ENCODE measurements around the gene SGTB. TPM values are rescaled to one million over a fixed set of nuclear protein-coding genes. Genes with fewer than 3 reads are reported as not detected.

SGTB gene
- total RNA-seq, 1 experiment from 2014 or later = 19.1 TPM

DNA sequence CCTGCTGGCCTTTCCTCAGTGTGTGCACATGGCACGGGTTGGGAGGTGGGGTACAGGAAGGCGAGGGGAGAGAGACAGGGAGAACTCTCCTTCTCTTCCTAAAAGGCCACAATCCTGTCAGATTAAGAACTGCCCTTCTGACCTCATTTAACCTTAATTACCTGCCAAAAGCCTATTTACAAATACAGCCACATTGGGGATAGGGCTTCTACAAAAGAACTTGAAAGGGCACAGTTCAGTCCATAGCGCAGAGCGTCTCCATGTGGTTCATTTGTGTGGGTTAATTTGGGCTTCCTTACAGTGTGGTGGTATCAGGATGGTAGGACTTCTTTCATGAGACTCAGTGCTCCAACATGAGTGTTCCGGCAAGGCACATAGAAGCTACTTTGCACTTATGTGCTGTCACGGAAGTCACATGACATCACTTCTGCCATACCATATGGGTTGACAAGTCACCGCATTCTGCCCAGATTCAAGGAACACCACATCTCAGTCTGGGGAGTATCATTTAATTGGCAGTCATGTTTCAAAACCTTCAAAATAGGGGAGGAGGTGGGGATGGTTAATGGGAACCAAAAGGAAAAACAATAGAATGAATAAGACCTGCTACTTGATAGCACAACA lies 46.9 kb upstream of the SGTB start:
- CTCF ChIA-PET = no interaction called here
- intact Hi-C loops (cut with micrococcal nuclease; ENCODE audit: unreplicated experiment) = no loop called here

DNA sequence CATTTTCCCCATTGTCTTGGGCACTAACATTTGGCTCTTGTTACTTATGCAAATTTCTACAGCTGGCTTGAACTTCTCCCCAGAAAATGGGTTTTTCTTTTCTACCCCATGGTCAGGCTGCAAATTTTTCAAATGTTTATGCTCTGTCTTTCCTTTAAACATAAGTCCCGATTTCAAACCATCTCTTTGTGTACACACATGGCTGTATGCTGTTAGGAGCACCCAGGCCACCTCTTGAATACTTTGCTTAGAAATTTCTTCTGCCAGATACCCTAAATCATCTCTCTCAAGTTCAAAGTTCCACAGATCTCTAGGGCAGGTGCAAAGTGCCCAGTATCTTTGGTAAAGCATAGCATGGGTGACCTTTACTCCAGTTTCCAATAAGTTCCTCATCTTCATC lies 45.7 kb upstream of the SGTB start:
- POLR2A ChIA-PET (ENCODE audit: low non-redundant PET) = no interaction called here
- no TSS peak for BruUV-seq (replicated peaks)
- H3K9me3 ChIP-seq (ENCODE audit: low read depth, low read length, poor library complexity, severe bottlenecking) = no peaks in the 10 kb centered on the region
- DNase-seq (ENCODE audit: low spot score) = no peak
- CTCF ChIA-PET = no interaction called here
- no peaks in the 10 kb centered on the region for H3K27me3 ChIP-seq (replicated peaks; ENCODE audit: insufficient read depth, low read depth, low read length, poor library complexity)
- TF ChIP-seq EZH2 (IDR thresholded peaks at IDR 0.05; ENCODE audit: borderline replicate concordance, low read depth, low read length, poor library complexity, severe bottlenecking) = no peak
- TF ChIP-seq, protein P1, sequence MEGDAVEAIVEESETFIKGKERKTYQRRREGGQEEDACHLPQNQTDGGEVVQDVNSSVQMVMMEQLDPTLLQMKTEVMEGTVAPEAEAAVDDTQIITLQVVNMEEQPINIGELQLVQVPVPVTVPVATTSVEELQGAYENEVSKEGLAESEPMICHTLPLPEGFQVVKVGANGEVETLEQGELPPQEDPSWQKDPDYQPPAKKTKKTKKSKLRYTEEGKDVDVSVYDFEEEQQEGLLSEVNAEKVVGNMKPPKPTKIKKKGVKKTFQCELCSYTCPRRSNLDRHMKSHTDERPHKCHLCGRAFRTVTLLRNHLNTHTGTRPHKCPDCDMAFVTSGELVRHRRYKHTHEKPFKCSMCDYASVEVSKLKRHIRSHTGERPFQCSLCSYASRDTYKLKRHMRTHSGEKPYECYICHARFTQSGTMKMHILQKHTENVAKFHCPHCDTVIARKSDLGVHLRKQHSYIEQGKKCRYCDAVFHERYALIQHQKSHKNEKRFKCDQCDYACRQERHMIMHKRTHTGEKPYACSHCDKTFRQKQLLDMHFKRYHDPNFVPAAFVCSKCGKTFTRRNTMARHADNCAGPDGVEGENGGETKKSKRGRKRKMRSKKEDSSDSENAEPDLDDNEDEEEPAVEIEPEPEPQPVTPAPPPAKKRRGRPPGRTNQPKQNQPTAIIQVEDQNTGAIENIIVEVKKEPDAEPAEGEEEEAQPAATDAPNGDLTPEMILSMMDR (conservative IDR thresholded peaks at IDR 0.05; ENCODE audit: low read depth, low read length) = no peak
- H3K4me3 ChIP-seq (ENCODE audit: low read depth, low read length, poor library complexity, severe bottlenecking) = no peak overlapping the region
- no peak overlapping the region for H3K27ac ChIP-seq (ENCODE audit: low read depth, low read length, poor library complexity, severe bottlenecking)
- peaks cover 15% of the 10 kb centered on the region for H3K36me3 ChIP-seq (ENCODE audit: insufficient read depth, low read length, poor library complexity, severe bottlenecking)
- H3K4me1 ChIP-seq (ENCODE audit: insufficient read depth, low read length, poor library complexity, severe bottlenecking) = no peaks in the 10 kb centered on the region
- intact Hi-C loops (cut with micrococcal nuclease; ENCODE audit: unreplicated experiment) = no loop called here

More for the DNA sequence above, 46.9 kb upstream of the SGTB start:
- H3K9me3 ChIP-seq (ENCODE audit: low read depth, low read length, poor library complexity, severe bottlenecking) = no peaks in the 10 kb centered on the region
- POLR2A ChIA-PET (ENCODE audit: low non-redundant PET) = no interaction called here
- BruUV-seq (replicated peaks) = no TSS peak
- no peak overlapping the region for H3K27ac ChIP-seq (ENCODE audit: low read depth, low read length, poor library complexity, severe bottlenecking)
- peaks cover under 1% of the 10 kb centered on the region for H3K4me1 ChIP-seq (ENCODE audit: insufficient read depth, low read length, poor library complexity, severe bottlenecking)
- TF ChIP-seq, protein P1 (conservative IDR thresholded peaks at IDR 0.05; ENCODE audit: low read depth, low read length) = no peak
- no peak for TF ChIP-seq EZH2 (IDR thresholded peaks at IDR 0.05; ENCODE audit: borderline replicate concordance, low read depth, low read length, poor library complexity, severe bottlenecking)
- peaks cover 15% of the 10 kb centered on the region for H3K36me3 ChIP-seq (ENCODE audit: insufficient read depth, low read length, poor library complexity, severe bottlenecking)
- DNase-seq (ENCODE audit: low spot score) = no peak
- H3K4me3 ChIP-seq (ENCODE audit: low read depth, low read length, poor library complexity, severe bottlenecking) = no peak overlapping the region
- H3K27me3 ChIP-seq (replicated peaks; ENCODE audit: insufficient read depth, low read depth, low read length, poor library complexity) = no peaks in the 10 kb centered on the region

- ChIA-PET POLR2A (ENCODE audit: low non-redundant PET) (no interaction called here), CTCF (no interaction called here)
- no TSS peak for BruUV-seq (replicated peaks)
- Histone ChIP-seq H3K27me3 (replicated peaks; ENCODE audit: insufficient read depth, low read depth, low read length, poor library complexity) (no peaks in the 10 kb centered on the region), H3K27ac (ENCODE audit: low read depth, low read length, poor library complexity, severe bottlenecking) (no peak overlapping the region), H3K36me3 (ENCODE audit: insufficient read depth, low read length, poor library complexity, severe bottlenecking) (peaks cover 15% of the 10 kb centered on the region), H3K4me1 (ENCODE audit: insufficient read depth, low read length, poor library complexity, severe bottlenecking) (no peaks in the 10 kb centered on the region), H3K4me3 (ENCODE audit: low read depth, low read length, poor library complexity, severe bottlenecking) (no peak overlapping the region), H3K9me3 (ENCODE audit: low read depth, low read length, poor library complexity, severe bottlenecking) (no peaks in the 10 kb centered on the region)
- intact Hi-C loops (cut with micrococcal nuclease; ENCODE audit: unreplicated experiment) = no loop called here
- DNase-seq (ENCODE audit: low spot score) = no peak
- TF ChIP-seq EZH2 (IDR thresholded peaks at IDR 0.05; ENCODE audit: borderline replicate concordance, low read depth, low read length, poor library complexity, severe bottlenecking) = no peak
These were observed 44.9 kb upstream of the SGTB start for GRCh38 chr5:65766781-65767180.

- TF ChIP-seq EZH2 (IDR thresholded peaks at IDR 0.05; ENCODE audit: borderline replicate concordance, low read depth, low read length, poor library complexity, severe bottlenecking) = no peak
- TF ChIP-seq, protein P1 (conservative IDR thresholded peaks at IDR 0.05; ENCODE audit: low read depth, low read length) = no peak
- POLR2A ChIA-PET (ENCODE audit: low non-redundant PET) = no interaction called here
- Histone ChIP-seq H3K27me3 (replicated peaks; ENCODE audit: insufficient read depth, low read depth, low read length, poor library complexity) (no peaks in the 10 kb centered on the region), H3K36me3 (ENCODE audit: insufficient read depth, low read length, poor library complexity, severe bottlenecking) (peaks cover 15% of the 10 kb centered on the region), H3K4me1 (ENCODE audit: insufficient read depth, low read length, poor library complexity, severe bottlenecking) (no peaks in the 10 kb centered on the region), H3K9me3 (ENCODE audit: low read depth, low read length, poor library complexity, severe bottlenecking) (no peaks in the 10 kb centered on the region), H3K4me3 (ENCODE audit: low read depth, low read length, poor library complexity, severe bottlenecking) (no peak overlapping the region), H3K27ac (ENCODE audit: low read depth, low read length, poor library complexity, severe bottlenecking) (no peak overlapping the region)
- no peak for DNase-seq (ENCODE audit: low spot score)
- no TSS peak for BruUV-seq (replicated peaks)
- CTCF ChIA-PET = no interaction called here
- intact Hi-C loops (cut with micrococcal nuclease; ENCODE audit: unreplicated experiment) = no loop called here
These were observed 44.3 kb upstream of the SGTB start for GRCh38 chr5:65766175-65766574.
